Neuron (in vitro differentiated cells): ENCODE results near the gene GNB3.

Experiments used
- H2AFZ ChIP-seq: one replicate; pipeline ENCODE4 v1.6.1; 2013; ENCODE audit warnings: low read depth, mild to moderate bottlenecking, inconsistent platforms, low read length, moderate library complexity
- H3K27me3 ChIP-seq: one replicate; pipeline ENCODE4 v1.6.1; 2013; ENCODE audit warnings: low read length; ENCODE audit not compliant: insufficient read depth
- H3K36me3 ChIP-seq: one replicate; pipeline ENCODE4 v1.6.1; 2013; ENCODE audit warnings: low read length; ENCODE audit not compliant: insufficient read depth
- H3K4me1 ChIP-seq: one replicate; pipeline ENCODE4 v1.6.1; 2013; ENCODE audit warnings: low read length; ENCODE audit not compliant: insufficient read depth
- H3K4me3 ChIP-seq: 2 replicates; pipeline ENCODE4 v1.5.1; 2013; ENCODE audit warnings: mild to moderate bottlenecking, low read length, moderate library complexity
- H3K9me3 ChIP-seq: one replicate; pipeline ENCODE4 v1.6.1; 2013; ENCODE audit warnings: low read length

GNB3 gene

DNA sequence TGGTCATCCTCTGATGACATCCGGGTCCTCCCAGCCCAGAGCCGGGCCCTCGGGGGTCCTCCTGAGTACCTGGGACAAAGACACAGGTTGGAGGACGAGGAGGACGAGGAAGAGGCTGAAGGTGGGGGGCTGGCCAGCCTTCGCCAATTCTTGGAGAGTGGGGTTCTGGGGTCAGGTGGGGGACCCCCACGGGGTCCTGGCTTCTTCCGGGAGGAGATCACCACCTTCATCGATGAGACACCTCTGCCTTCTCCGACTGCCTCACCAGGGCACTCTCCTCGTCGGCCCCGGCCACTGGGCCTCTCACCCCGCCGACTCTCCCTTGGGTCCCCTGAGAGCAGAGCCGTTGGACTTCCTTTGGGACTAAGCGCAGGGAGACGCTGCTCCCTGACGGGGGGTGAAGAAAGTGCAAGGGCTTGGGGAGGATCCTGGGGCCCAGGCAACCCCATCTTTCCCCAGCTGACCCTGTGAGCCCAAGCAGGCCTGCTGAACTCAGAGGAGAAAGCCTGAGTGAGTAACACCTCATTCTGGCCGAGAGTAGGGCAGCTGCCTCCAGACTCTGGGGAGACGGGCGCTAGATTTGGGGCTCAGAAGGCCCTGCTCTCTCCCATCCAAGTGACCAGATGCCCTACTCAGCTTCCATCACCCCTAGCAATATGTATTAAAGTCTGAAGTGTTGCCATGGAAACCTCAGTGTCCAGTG lies 13.8 kb upstream of the GNB3 start:
- H3K4me1 ChIP-seq = peaks cover 37% of the 10 kb centered on the region
- no peaks in the 10 kb centered on the region for H3K9me3 ChIP-seq
- H2AFZ ChIP-seq = no peak overlapping the region
- peaks cover 19% of the 10 kb centered on the region for H3K36me3 ChIP-seq
- H3K4me3 ChIP-seq = no peak overlapping the region
- H3K27me3 ChIP-seq = no peaks in the 10 kb centered on the region

DNA sequence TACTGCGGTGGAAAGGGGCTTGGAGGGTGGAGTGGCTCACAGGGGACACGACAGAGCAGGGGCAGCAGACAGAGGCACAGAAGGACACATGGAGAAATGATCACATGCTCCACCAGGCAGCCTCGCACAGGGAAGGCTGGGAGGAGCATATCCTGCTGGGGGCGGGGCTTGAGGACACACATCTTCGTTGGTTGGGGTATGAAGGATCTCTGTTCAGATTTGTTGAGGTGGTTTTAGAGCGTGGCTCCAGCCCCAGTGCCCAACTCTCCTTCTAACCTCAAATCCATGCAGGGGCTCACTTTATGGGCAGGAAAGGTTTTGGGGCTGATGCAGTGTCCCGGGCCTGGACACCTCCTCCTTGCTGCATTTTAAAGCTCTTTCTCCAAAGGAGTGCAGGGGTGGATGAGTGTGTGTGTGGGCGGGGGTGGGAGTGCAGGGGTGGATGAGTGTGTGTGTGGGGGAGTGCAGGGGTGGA lies 13.3 kb upstream of the GNB3 start:
- H3K4me3 ChIP-seq = peak overlapping the region; percentile 31
- peaks cover 24% of the 10 kb centered on the region for H3K36me3 ChIP-seq
- no peaks in the 10 kb centered on the region for H3K9me3 ChIP-seq
- peaks cover 31% of the 10 kb centered on the region for H3K4me1 ChIP-seq
- no peak overlapping the region for H2AFZ ChIP-seq
- H3K27me3 ChIP-seq = no peaks in the 10 kb centered on the region

DNA sequence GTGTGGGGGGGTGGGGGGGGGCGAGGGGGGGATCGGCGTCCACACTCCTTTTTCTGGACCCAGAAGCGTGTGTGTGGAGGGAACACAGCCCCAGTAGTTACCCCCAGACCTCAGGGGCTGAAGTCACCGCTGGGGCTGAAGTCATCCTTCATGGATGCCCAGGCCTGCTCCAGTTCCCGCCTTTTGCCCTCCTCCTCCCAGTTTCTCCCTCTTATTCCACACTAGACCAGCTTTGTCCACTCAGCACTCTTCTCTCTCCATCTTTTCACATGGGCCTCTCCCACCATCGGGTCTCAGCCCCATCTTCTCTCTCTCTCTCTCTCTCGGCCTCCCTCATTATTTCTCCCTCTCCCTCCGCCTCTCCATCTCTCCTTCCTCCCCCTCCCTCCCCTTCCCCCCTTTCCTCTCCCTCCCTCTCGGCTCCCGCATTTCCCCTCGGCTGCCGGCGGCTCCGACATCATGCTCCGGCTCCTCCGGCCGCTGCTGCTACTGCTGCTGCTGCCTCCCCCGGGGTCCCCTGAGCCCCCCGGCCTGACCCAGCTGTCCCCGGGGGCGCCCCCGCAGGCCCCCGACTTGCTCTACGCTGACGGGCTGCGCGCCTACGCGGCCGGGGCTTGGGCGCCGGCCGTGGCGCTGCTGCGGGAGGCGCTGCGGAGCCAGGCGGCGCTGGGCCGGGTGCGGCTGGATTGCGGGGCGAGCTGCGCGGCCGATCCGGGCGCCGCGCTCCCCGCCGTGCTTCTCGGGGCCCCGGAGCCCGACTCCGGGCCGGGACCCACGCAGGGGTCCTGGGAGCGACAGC lies 12.5 kb upstream of the GNB3 start, which contains the start of gene P3H3:
P3H3 (plus strand) TSS at position 426 of the 799 bp plus-strand sequence; CDS start at position 460, 34 bp downstream.
- Histone ChIP-seq H2AFZ (peak within 1 kb of the TSS; percentile 49), H3K36me3 (peaks cover 27% of the 10 kb centered on the region), H3K9me3 (no peaks in the 10 kb centered on the region), H3K4me3 (peak within 1 kb of the TSS; percentile 73), H3K27me3 (no peaks in the 10 kb centered on the region), H3K4me1 (peaks cover 29% of the 10 kb centered on the region)

DNA sequence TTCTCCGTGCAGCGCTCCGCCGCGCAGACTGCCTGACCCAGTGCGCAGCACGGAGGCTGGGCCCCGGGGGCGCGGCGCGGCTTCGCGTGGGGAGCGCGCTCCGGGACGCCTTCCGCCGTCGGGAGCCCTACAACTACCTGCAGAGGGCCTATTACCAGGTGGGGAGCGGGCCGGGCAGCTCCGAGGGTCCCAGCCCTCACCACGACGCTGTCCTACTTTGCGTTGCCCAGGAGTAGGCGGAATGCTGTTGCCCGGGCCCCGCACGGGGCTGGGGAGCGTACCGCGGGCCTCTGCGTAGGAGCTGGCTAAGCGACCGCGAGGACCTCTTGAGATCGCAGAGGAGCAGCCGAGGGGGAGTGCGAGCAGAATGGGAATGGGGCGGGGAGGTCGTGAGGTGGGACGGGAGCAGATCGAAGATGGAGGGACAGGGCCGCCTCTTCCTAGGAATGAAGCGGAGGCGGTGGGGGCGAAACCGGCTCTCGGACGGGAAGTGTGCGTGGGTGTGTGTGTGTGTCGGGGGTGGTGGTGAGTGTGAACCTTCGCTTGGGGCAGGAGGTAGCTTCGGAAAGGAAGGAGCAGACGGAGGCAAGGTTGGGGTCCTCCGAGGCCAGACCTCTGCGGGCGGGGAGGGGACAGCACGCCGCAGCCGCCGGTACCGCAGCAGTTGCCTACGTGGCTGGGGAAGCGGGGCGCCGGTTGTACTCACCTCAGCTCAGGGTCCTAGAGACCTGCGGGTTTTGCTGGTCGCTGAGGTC lies 11.8 kb upstream of the GNB3 start:
- Histone ChIP-seq H2AFZ (peak overlapping the region; percentile 49), H3K4me3 (peak overlapping the region; percentile 73), H3K9me3 (no peaks in the 10 kb centered on the region), H3K27me3 (no peaks in the 10 kb centered on the region), H3K36me3 (peaks cover 35% of the 10 kb centered on the region), H3K4me1 (peaks cover 27% of the 10 kb centered on the region)

DNA sequence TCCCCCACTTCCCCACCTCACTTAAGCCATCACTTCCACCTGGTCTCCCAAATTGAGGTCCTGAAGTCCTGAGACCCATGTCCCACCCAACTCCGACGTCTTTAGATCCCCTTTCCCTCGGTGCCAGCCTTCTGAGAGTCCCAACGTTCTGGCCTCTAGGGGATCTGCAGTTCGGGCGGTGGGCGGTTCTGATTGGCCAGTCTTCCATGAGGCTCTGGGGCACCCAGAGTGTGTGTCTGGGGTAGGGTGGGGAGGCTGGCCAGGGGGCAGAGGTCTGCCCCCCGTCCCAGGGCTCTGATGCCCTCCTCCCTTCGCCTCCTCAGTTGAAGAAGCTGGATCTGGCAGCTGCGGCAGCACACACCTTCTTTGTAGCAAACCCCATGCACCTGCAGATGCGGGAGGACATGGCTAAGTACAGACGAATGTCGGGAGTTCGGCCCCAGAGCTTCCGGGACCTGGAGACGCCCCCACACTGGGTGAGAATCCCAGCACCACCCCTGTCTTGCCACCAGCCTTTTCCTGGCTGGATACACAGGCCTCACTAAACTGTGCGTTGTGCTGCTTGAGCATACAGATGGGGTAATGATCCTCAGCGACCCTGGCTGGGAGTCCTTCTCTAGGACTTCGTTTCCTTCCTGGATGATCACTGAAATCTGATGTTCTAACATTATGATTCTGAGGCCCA lies 11.0 kb upstream of the GNB3 start:
- H3K9me3 ChIP-seq = no peaks in the 10 kb centered on the region
- no peaks in the 10 kb centered on the region for H3K27me3 ChIP-seq
- H3K36me3 ChIP-seq = peaks cover 40% of the 10 kb centered on the region
- peaks cover 27% of the 10 kb centered on the region for H3K4me1 ChIP-seq
- peak overlapping the region; percentile 73 for H3K4me3 ChIP-seq
- peak overlapping the region; percentile 49 for H2AFZ ChIP-seq

DNA sequence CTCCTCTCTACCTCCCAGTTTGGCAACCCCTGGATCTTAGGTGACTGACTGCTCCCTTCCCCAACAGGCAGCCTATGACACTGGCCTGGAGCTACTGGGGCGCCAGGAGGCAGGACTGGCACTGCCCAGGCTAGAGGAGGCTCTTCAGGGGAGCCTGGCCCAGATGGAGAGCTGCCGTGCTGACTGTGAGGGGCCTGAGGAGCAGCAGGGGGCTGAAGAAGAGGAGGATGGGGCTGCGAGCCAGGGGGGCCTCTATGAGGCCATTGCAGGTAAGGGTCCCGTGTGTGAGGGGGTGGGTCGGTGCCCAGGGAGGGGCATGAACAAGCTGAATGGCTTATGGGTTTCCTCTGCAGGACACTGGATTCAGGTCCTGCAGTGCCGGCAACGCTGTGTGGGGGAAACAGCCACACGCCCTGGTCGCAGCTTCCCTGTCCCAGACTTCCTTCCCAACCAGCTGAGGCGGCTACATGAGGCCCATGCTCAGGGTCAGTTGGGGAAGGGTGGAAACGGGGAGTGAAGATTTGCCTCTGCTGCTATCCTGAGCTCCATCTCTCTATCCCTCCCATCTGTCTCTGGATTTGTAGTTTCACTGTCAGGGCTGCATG lies 10.3 kb upstream of the GNB3 start:
- Histone ChIP-seq H3K4me1 (peaks cover 23% of the 10 kb centered on the region), H2AFZ (no peak overlapping the region)

DNA sequence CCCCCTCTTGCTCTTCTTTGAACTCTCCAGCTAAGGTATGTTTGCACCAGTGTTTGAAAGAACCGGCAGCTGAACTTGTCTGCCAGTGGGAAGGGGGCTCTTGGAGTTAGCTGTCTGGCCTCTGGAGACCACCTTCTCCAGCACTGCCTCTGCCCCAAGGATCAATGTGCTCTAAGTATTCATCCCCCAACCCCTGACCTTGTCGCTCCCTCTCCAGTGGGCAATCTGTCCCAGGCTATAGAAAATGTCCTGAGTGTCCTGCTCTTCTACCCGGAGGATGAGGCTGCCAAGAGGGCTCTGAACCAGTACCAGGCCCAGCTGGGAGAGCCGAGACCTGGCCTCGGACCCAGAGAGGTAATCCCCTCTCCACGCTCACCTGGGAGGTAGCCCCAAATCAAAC lies 9.7 kb upstream of the GNB3 start:
- Histone ChIP-seq H2AFZ (no peak overlapping the region), H3K36me3 (peaks cover 45% of the 10 kb centered on the region), H3K4me1 (peaks cover 18% of the 10 kb centered on the region), H3K4me3 (no peak overlapping the region), H3K27me3 (no peaks in the 10 kb centered on the region), H3K9me3 (no peaks in the 10 kb centered on the region)

More for the DNA sequence above, 10.3 kb upstream of the GNB3 start:
- Histone ChIP-seq H3K4me3 (no peak overlapping the region), H3K27me3 (no peaks in the 10 kb centered on the region), H3K9me3 (no peaks in the 10 kb centered on the region), H3K36me3 (peaks cover 45% of the 10 kb centered on the region)

DNA sequence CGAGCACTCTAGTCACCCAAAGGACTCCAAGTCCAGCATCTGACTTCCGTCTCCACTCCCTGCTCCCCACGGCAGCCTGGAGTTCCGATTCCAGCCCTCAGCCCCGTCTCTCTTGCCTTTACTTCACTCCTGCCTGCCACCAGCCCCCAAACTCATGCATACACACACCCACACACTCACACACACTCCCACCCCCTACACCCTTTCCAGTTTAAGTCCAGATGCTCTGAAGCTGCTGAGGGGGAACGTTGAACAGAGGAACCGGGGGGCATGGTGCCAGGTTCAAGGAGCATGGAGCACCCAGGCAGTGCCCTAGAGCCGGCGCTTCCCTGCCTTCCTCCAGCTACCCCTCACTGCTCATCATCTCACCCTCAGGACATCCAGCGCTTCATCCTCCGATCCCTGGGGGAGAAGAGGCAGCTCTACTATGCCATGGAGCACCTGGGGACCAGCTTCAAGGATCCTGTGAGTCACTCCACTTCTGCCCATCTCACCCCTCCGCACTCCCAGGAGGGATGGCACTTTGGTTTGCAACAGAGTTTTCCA lies 9.2 kb upstream of the GNB3 start:
- Histone ChIP-seq H3K9me3 (no peaks in the 10 kb centered on the region), H3K4me1 (peaks cover 17% of the 10 kb centered on the region), H3K36me3 (peaks cover 50% of the 10 kb centered on the region), H3K4me3 (no peak overlapping the region), H3K27me3 (no peaks in the 10 kb centered on the region), H2AFZ (no peak overlapping the region)

DNA sequence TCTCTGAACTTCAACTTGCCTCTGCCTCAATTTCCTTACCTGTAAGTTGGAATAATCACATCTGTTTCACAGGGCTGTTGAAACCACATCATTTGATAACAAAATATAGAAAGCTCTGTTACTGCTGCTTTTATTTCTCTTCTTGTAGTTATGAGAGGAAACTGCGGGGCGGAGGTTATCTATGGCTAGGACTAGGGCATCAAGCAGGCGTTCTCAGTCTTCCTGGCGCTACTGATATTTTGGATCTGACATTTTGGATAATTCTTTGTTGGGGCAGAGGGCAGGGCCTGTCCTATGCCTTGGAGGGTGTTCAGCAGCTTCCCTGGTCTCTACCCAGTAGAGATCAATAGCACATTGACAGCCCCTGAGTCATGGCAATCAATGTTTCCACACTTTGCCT lies 8.6 kb upstream of the GNB3 start:
- H3K27me3 ChIP-seq = no peaks in the 10 kb centered on the region
- peaks cover 12% of the 10 kb centered on the region for H3K4me1 ChIP-seq
- no peaks in the 10 kb centered on the region for H3K9me3 ChIP-seq
- peaks cover 56% of the 10 kb centered on the region for H3K36me3 ChIP-seq
- no peak overlapping the region for H3K4me3 ChIP-seq
- no peak overlapping the region for H2AFZ ChIP-seq

DNA sequence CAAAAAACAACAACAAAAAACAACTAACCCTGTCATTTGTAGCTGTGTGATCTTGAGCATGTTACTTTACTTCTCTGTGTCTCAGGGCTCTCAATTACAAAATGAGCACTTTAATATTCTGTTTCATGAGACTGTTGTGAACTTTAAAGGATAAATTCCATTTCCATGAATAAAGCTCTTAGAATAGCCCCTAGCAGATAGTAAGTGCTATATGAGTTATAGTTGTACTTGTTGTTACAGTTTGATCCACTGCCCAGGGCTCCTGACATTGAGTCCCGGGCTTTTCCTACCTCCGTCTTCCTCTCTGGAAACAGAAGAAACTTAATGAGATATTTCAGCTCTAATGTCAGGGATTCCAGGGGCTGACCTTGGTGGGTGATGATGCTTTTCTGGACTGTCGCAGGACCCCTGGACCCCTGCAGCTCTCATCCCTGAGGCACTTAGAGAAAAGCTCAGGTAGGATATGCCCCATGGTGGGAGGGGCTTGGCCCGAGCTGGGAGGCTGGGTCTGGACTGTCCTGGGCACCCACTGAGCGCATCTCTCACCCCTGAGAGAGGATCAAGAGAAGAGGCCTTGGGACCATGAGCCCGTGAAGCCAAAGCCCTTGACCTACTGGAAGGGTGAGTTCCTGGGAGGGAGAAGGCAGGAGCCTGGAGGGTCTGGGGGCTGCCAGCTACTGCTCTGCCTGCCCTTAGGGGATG lies 7.4 kb upstream of the GNB3 start:
- H3K36me3 ChIP-seq = peaks cover 68% of the 10 kb centered on the region
- H2AFZ ChIP-seq = no peak overlapping the region

DNA sequence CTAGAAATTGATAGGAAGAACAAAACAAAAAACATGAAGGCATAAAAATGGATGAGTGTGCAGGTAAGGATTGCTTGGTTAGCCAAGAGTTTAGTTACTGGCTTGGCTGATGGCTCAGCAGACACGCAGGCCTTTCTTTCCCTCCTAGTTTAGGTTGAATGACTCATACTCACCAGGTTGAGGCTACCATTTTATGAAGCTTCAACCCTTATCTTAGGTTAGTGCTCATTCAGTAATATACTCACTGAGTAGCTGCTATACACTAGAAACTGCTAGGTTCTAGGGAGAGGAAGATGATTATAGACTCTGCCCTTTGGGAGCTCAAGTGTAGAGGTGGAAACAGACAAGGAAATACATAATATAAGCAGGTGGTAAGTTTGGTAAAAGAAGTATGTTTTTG lies 6.5 kb upstream of the GNB3 start:
- Histone ChIP-seq H3K9me3 (no peaks in the 10 kb centered on the region), H3K36me3 (peaks cover 76% of the 10 kb centered on the region), H2AFZ (no peak overlapping the region), H3K27me3 (no peaks in the 10 kb centered on the region), H3K4me1 (peaks cover 12% of the 10 kb centered on the region), H3K4me3 (no peak overlapping the region)

More for the DNA sequence above, 7.4 kb upstream of the GNB3 start:
- no peaks in the 10 kb centered on the region for H3K9me3 ChIP-seq
- H3K4me3 ChIP-seq = no peak overlapping the region
- peaks cover 7% of the 10 kb centered on the region for H3K4me1 ChIP-seq
- no peaks in the 10 kb centered on the region for H3K27me3 ChIP-seq
